GM23338 (cell line): Measurements from ENCODE around the gene RYR2. TPM values are rescaled to one million over a fixed set of nuclear protein-coding genes. Genes with fewer than 3 reads are reported as not detected.

Experiments used
- ATAC-seq: fragments of 200-7000 bp; cut with Tn5 transposase; 3 replicates; pipeline ENCODE4 v1.9.1; 2020
- DNase-seq: peaks from one replicate; pipeline ENCODE4 v3.0.0-alpha.2; 2015; ENCODE audit warnings: low spot score
- H2AFZ ChIP-seq: fragments of 200-600 bp; sonication (generic); 2 replicates; pipeline ENCODE4 v1.8.0; 2016; ENCODE audit warnings: antibody characterized with exemption, mild to moderate bottlenecking, moderate library complexity
- H3F3A ChIP-seq: fragments of 200-600 bp; sonication (generic); replicated peaks from 2 replicates; pipeline ENCODE4 v1.8.0; 2017; ENCODE audit warnings: antibody characterized with exemption, mixed run types, low read depth
- H3K27ac ChIP-seq: fragments of 200-600 bp; sonication (generic); 2 replicates; pipeline ENCODE4 v1.6.1; 2016; ENCODE audit warnings: low read depth
- H3K27me3 ChIP-seq: fragments of 200-600 bp; sonication (generic); 2 replicates; pipeline ENCODE4 v1.8.0; 2016; ENCODE audit warnings: mild to moderate bottlenecking, mixed run types, moderate library complexity; ENCODE audit not compliant: insufficient read depth
- H3K36me3 ChIP-seq: fragments of 200-600 bp; sonication (generic); 2 replicates; pipeline ENCODE4 v1.8.0; 2016; ENCODE audit warnings: mild to moderate bottlenecking; ENCODE audit not compliant: insufficient read depth
- H3K4me1 ChIP-seq: fragments of 200-600 bp; sonication (generic); 2 replicates; pipeline ENCODE4 v1.8.0; 2016; ENCODE audit warnings: mild to moderate bottlenecking, moderate library complexity; ENCODE audit not compliant: insufficient read depth
- H3K4me2 ChIP-seq: fragments of 200-600 bp; sonication (generic); 2 replicates; pipeline ENCODE4 v1.7.1; 2017; ENCODE audit warnings: mixed run types
- H3K4me3 ChIP-seq: fragments of 200-600 bp; sonication (generic); 2 replicates; pipeline ENCODE4 v1.6.1; 2016; ENCODE audit warnings: mixed run types
- H3K79me2 ChIP-seq: fragments of 200-600 bp; sonication (generic); replicated peaks from 2 replicates; pipeline ENCODE4 v1.8.0; 2017; ENCODE audit warnings: mild to moderate bottlenecking; ENCODE audit not compliant: insufficient read depth
- H3K9me2 ChIP-seq: fragments of 200-600 bp; sonication (generic); 2 replicates; pipeline ENCODE4 v1.8.0; 2017; ENCODE audit not compliant: insufficient read depth
- H4K20me1 ChIP-seq: fragments of 200-600 bp; sonication (generic); replicated peaks from 2 replicates; pipeline ENCODE4 v1.8.0; 2017; ENCODE audit warnings: mild to moderate bottlenecking; ENCODE audit not compliant: insufficient read depth
- H3K27ac Mint-ChIP-seq: 2 replicates; pipeline ENCODE4 v1.8.0; 2020; ENCODE audit warnings: inconsistent platforms, mild to moderate bottlenecking, moderate library complexity, mixed read lengths
- H3K27me3 Mint-ChIP-seq: 3 replicates; pipeline ENCODE4 v1.8.0; 2022; ENCODE audit warnings: low read depth, mild to moderate bottlenecking, moderate library complexity, mixed read lengths, inconsistent platforms; ENCODE audit not compliant: insufficient read depth, poor library complexity
- H3K36me3 Mint-ChIP-seq: 3 replicates; pipeline ENCODE4 v1.8.0; 2021; ENCODE audit warnings: low read depth, mild to moderate bottlenecking, inconsistent platforms, moderate library complexity, mixed read lengths
- H3K4me1 Mint-ChIP-seq: 3 replicates; pipeline ENCODE4 v1.8.0; 2020; ENCODE audit warnings: mild to moderate bottlenecking, inconsistent platforms, mixed read lengths
- H3K4me3 Mint-ChIP-seq: 3 replicates; pipeline ENCODE4 v1.8.0; 2021; ENCODE audit warnings: moderate library complexity, mild to moderate bottlenecking, inconsistent platforms, mixed read lengths
- H3K9me3 Mint-ChIP-seq: 3 replicates; pipeline ENCODE4 v1.8.0; 2020; ENCODE audit warnings: moderate library complexity, mild to moderate bottlenecking, inconsistent platforms, mixed read lengths
- CREB1 ChIP-seq: fragments of 250-450 bp; sonication (Bioruptor Pico); IDR thresholded peaks from 2 replicates; pipeline ENCODE4 v1.5.0; 2020; ENCODE audit warnings: low read depth, mild to moderate bottlenecking, moderate library complexity
- CTCF ChIP-seq, 2 experiments: fragments of 200-600 bp in 1 of 2; sonication (generic) in 1 of 2; conservative IDR thresholded peaks; 2 replicates each; pipeline versions ENCODE4 v1.5.1 to v1.6.1; 2016 to 2017; ENCODE audit warnings: antibody characterized with exemption in 2 of 2, low read depth in 2 of 2, mild to moderate bottlenecking in 2 of 2, moderate library complexity in 1 of 2
- EZH2 ChIP-seq: fragments of 200-600 bp; sonication (generic); IDR thresholded peaks from one replicate; pipeline ENCODE4 v1.8.0; 2017; ENCODE audit warnings: antibody characterized with exemption, mild to moderate bottlenecking, low read depth; ENCODE audit not compliant: unreplicated experiment
- EZH2phosphoT487 ChIP-seq: fragments of 200-600 bp; sonication (generic); IDR thresholded peaks from one replicate; pipeline ENCODE4 v1.8.1; 2018; ENCODE audit warnings: antibody characterized with exemption; ENCODE audit not compliant: unreplicated experiment
- JUNB ChIP-seq: IDR thresholded peaks from one replicate; pipeline ENCODE4 v1.6.1; 2016; ENCODE audit warnings: antibody characterized with exemption; ENCODE audit not compliant: unreplicated experiment
- NANOG ChIP-seq: IDR thresholded peaks from 2 replicates; pipeline ENCODE4 v1.6.1; 2016; ENCODE audit warnings: antibody characterized with exemption, borderline replicate concordance
- REST ChIP-seq: IDR thresholded peaks from one replicate; pipeline ENCODE4 v1.6.1; 2018; ENCODE audit warnings: antibody characterized with exemption; ENCODE audit not compliant: unreplicated experiment
- STAT1 ChIP-seq: IDR thresholded peaks from one replicate; pipeline ENCODE4 v1.6.1; 2016; ENCODE audit warnings: antibody characterized with exemption; ENCODE audit not compliant: unreplicated experiment
- ZNF114 ChIP-seq: fragments of 250-450 bp; sonication (Bioruptor Pico); IDR thresholded peaks from 2 replicates; pipeline ENCODE4 v1.5.0; 2020; ENCODE audit warnings: mild to moderate bottlenecking, moderate library complexity
- ZNF331 ChIP-seq: fragments of 250-450 bp; sonication (Bioruptor Pico); IDR thresholded peaks from 2 replicates; pipeline ENCODE4 v1.5.0; 2020; ENCODE audit warnings: low read depth, mild to moderate bottlenecking, moderate library complexity
- polyA plus RNA-seq: library from polyadenylated mRNA; unstranded; fragments of >200 nt; fragmentation: Nextera tagmentation; extraction: Ambion mirVana; gene quantifications from 2 replicates; pipeline ENCODE4 v1.2.1, GENCODE V29; 2016
- total RNA-seq: library from RNA; depleted of rRNA; stranded (reverse); fragments of >200 nt; shearing (Covaris generic); gene quantifications from 2 replicates; pipeline ENCODE4 v1.2.3, GENCODE V29; 2014
- TF ChIP-seq, protein P1 (sequence below): IDR thresholded peaks from 2 replicates; pipeline ENCODE4 v1.6.1; 2016; ENCODE audit warnings: antibody characterized with exemption

RYR2 gene
- total and polyA plus RNA-seq, 2 experiments from 2014 or later, result 8.9 to 10.0 TPM

GRCh38 chr1:237478082-237478481 lies 436.1 kb downstream of the RYR2 start:
- Mint-ChIP-seq H3K27me3 (no peaks in the 10 kb centered on the region), H3K4me3 (no peak overlapping the region), H3K4me1 (no peaks in the 10 kb centered on the region), H3K9me3 (no peaks in the 10 kb centered on the region), H3K36me3 (no peaks in the 10 kb centered on the region), H3K27ac (no peak overlapping the region)
- Histone ChIP-seq H3K9me2 (no peaks in the 10 kb centered on the region), H4K20me1 (no peaks in the 10 kb centered on the region), H3K4me2 (no peak overlapping the region), H3K79me2 (no peaks in the 10 kb centered on the region), H3K27me3 (no peaks in the 10 kb centered on the region), H3K4me1 (no peaks in the 10 kb centered on the region), H3K27ac (no peak overlapping the region), H2AFZ (no peak overlapping the region), H3F3A (no peaks in the 10 kb centered on the region), H3K4me3 (no peak overlapping the region), H3K36me3 (no peaks in the 10 kb centered on the region)
- TF ChIP-seq NANOG (no peak), ZNF331 (CRISPR knock-in tag) (no peak), REST (no peak), EZH2phosphoT487 (no peak), EZH2 (no peak), JUNB (no peak), STAT1 (no peak)
- no peak for DNase-seq
- no peak for ATAC-seq

DNA sequence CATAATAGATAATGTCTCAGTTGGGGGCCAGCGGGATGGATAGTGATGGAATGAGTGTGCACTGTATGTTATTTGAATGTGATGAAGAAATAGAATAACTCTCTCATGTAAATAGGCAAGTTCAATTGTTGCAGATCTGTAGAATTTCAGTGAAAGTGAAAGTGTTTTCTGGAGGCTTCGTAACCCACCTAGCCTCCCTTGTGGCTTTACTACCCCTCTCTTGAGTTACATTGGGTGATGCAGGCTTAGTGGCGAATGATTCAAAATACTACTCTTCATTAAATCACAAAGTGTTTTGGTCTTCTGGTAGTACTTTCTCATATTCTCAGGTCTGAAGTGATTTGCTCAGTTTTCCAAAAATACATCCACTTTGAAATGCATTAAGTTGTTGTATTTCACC lies 436.9 kb downstream of the RYR2 start:
- no peak overlapping the region for H3K27ac ChIP-seq

More for the DNA sequence above, 436.9 kb downstream of the RYR2 start:
- Mint-ChIP-seq H3K9me3 (no peaks in the 10 kb centered on the region), H3K4me3 (no peak overlapping the region), H3K4me1 (peaks cover under 1% of the 10 kb centered on the region; the same call in 1 of the 3 replicates), H3K36me3 (no peaks in the 10 kb centered on the region), H3K27ac (no peak overlapping the region), H3K27me3 (no peaks in the 10 kb centered on the region)
- H3K36me3 ChIP-seq, result no peaks in the 10 kb centered on the region
- H3K27me3 ChIP-seq, result no peaks in the 10 kb centered on the region
- H3K9me2 ChIP-seq, result no peaks in the 10 kb centered on the region
- no peaks in the 10 kb centered on the region for H3K4me1 ChIP-seq
- no peak for TF ChIP-seq CTCF (conservative IDR thresholded peaks at IDR 0.05; ENCODE audit: low read depth in 2 of 2)
- no peak for TF ChIP-seq NANOG
- TF ChIP-seq EZH2, result no peak
- no peak for TF ChIP-seq STAT1
- TF ChIP-seq, protein P1, sequence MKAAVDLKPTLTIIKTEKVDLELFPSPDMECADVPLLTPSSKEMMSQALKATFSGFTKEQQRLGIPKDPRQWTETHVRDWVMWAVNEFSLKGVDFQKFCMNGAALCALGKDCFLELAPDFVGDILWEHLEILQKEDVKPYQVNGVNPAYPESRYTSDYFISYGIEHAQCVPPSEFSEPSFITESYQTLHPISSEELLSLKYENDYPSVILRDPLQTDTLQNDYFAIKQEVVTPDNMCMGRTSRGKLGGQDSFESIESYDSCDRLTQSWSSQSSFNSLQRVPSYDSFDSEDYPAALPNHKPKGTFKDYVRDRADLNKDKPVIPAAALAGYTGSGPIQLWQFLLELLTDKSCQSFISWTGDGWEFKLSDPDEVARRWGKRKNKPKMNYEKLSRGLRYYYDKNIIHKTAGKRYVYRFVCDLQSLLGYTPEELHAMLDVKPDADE, result no peak
- TF ChIP-seq ZNF114, result no peak
- TF ChIP-seq ZNF331 (CRISPR knock-in tag), result no peak
- no peak for TF ChIP-seq EZH2phosphoT487
- no peak for TF ChIP-seq JUNB
- TF ChIP-seq CREB1 (CRISPR knock-in tag), result no peak
- no peak for TF ChIP-seq REST
- ATAC-seq (no peak), DNase-seq (no peak)
- no peak overlapping the region for H2AFZ ChIP-seq
- H3K4me3 ChIP-seq, result no peak overlapping the region
- H4K20me1 ChIP-seq, result no peaks in the 10 kb centered on the region
- no peak overlapping the region for H3K4me2 ChIP-seq
- H3K79me2 ChIP-seq, result no peaks in the 10 kb centered on the region
- H3F3A ChIP-seq, result no peaks in the 10 kb centered on the region
